ENCODE measurements around the gene MBOAT1.
A peak's percentile ranks its signal among the peaks of the same experiment; 100 is the strongest.

The MBOAT1 gene

GRCh38 chr6:20217324-20217855 is 5.1 kb upstream of the MBOAT1 start:
- no peaks in the 10 kb centered on the region for H3K9me3 Mint-ChIP-seq
- H3K27me3 Mint-ChIP-seq, result no peaks in the 10 kb centered on the region
- H3K4me1 Mint-ChIP-seq, result peaks cover 9% of the 10 kb centered on the region
- no peaks in the 10 kb centered on the region for H3K36me3 Mint-ChIP-seq
- H3K4me3 Mint-ChIP-seq, result no peak overlapping the region
- H3K27ac Mint-ChIP-seq, result no peak overlapping the region

DNA sequence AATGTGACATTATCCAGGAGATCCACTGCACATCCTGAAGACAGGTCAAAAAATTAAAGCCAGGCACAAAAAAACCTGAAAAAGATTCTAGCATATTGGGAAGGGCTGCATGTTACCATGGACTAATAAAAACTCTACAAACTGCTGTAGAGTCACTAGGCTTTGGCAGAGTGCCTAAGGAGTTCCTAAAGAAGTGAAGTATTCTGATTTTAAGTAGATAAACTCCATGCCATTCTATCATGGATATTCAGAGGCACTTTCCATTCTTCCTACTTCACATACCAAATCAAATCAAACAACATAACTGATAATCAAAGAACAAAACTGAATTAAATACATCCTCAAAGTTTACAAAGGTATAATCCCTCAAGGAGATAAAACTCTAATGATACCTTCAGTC is 3.0 kb upstream of the MBOAT1 start:
- H3K36me3 Mint-ChIP-seq, result no peaks in the 10 kb centered on the region
- H3K4me1 Mint-ChIP-seq, result peaks cover 22% of the 10 kb centered on the region
- H3K27ac Mint-ChIP-seq, result no peak overlapping the region
- H3K4me3 Mint-ChIP-seq, result no peak overlapping the region
- H3K27me3 Mint-ChIP-seq, result no peaks in the 10 kb centered on the region
- no peaks in the 10 kb centered on the region for H3K9me3 Mint-ChIP-seq

DNA sequence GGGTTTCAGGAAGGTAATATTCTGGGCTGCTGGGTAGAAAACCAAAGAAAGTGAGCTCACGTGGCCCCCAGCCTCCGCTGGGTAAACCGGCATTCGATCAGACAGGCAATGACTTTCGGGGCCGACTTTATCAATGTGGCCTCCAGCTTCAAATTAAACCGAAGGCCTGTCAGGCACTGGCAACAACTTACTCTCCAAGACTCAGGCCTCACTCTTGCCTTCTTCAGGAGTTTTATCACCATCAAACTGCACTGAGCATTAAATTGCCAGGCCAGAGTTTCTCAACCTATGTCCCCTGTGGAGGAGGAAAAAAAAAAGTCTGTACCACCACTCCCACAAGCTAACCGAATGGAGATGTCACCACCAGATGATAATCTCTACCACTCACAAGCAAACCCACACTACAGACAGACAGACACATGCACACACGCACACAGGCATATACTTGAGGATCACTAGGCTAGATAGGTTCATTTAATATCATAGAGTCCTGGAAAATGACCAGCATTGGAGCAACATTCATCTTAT is 1.1 kb upstream of the MBOAT1 start:
- peak overlapping the region; percentile 66 for H3K27ac Mint-ChIP-seq
- H3K36me3 Mint-ChIP-seq, result no peaks in the 10 kb centered on the region
- H3K9me3 Mint-ChIP-seq, result no peaks in the 10 kb centered on the region
- no peaks in the 10 kb centered on the region for H3K27me3 Mint-ChIP-seq
- H3K4me3 Mint-ChIP-seq, result peak overlapping the region; percentile 92
- peaks cover 33% of the 10 kb centered on the region for H3K4me1 Mint-ChIP-seq

GRCh38 chr6:20211941-20212391 is 303 bp downstream of the MBOAT1 start:
- Mint-ChIP-seq H3K9me3 (no peaks in the 10 kb centered on the region), H3K4me1 (peaks cover 37% of the 10 kb centered on the region), H3K36me3 (no peaks in the 10 kb centered on the region), H3K27me3 (no peaks in the 10 kb centered on the region), H3K4me3 (peak overlapping the region; percentile 92), H3K27ac (peak overlapping the region; percentile 86)

DNA sequence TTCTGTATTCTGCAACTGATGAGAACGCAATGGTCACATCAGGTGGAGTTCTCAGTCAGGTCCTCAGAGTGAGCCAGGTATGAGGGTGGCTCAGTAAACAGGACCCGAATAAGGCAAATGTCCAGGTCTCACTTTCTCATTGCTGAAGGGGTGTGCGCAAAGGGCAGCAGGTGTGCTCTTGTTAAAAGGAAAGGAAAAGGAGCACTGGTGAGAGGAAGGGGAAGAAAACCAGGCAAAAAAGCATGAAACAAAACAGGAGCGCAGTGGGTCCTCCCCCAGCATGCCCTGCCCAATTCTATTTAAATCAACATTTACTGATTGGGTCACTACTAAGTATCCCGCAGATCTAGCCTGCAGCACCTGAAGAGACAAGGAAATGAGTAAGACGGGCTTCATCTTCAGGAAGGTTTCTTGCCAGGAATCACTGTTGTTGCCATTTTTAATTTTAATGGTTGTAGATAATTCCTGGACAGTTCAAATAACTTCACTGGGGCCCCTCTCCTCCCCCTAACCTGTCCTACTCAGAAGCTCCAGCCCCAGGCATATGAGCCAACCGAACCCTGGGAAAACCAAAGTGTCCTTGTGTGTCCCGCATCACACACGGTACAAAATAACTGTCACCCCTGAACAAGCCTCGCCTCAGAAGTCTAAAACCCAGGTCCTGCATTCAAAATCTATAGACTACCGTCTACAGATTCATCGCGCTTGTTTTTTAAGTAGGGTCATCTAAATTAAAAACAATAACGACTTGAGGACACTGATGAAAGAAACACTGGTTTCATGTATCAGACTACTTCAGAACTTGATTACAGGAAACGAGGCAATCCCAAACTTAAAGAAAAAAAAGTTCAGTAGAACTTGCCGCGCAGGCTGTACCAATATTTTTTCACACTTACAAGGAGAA is 980 bp downstream of the MBOAT1 start:
- no peaks in the 10 kb centered on the region for H3K27me3 Mint-ChIP-seq
- H3K4me3 Mint-ChIP-seq, result peak overlapping the region; percentile 92
- H3K4me1 Mint-ChIP-seq, result peaks cover 44% of the 10 kb centered on the region
- no peaks in the 10 kb centered on the region for H3K36me3 Mint-ChIP-seq
- peak overlapping the region; percentile 86 for H3K27ac Mint-ChIP-seq
- no peaks in the 10 kb centered on the region for H3K9me3 Mint-ChIP-seq

DNA sequence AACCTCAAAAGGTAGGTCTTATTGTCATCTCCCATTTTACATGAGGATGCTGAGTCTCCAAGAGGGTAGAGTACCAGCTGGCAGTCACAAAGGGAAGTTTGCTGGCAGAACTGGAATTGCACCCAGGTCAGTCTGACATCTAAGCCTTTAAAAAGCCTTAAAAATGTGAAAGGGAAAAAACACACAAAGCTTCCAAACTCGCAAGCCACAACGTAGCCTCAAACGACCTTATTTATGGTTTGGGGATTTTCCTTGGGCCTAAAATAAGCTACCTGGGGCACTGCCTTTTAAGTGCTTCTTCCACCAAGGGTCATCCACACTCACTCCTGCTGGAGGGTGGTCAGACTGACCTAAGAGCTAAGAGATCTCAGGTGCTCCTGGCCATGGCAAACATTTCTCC is 2.1 kb downstream of the MBOAT1 start:
- Mint-ChIP-seq H3K27me3 (no peaks in the 10 kb centered on the region), H3K9me3 (no peaks in the 10 kb centered on the region), H3K36me3 (no peaks in the 10 kb centered on the region), H3K27ac (peak overlapping the region; percentile 63), H3K4me3 (no peak overlapping the region), H3K4me1 (peaks cover 55% of the 10 kb centered on the region)

- peak overlapping the region; percentile 66 for H3K27ac Mint-ChIP-seq
- H3K9me3 Mint-ChIP-seq, result no peaks in the 10 kb centered on the region
- peaks cover 63% of the 10 kb centered on the region for H3K4me1 Mint-ChIP-seq
- no peaks in the 10 kb centered on the region for H3K36me3 Mint-ChIP-seq
- H3K4me3 Mint-ChIP-seq, result no peak overlapping the region
- no peaks in the 10 kb centered on the region for H3K27me3 Mint-ChIP-seq
These were observed 3.4 kb downstream of the MBOAT1 start for GRCh38 chr6:20208687-20209378.

DNA sequence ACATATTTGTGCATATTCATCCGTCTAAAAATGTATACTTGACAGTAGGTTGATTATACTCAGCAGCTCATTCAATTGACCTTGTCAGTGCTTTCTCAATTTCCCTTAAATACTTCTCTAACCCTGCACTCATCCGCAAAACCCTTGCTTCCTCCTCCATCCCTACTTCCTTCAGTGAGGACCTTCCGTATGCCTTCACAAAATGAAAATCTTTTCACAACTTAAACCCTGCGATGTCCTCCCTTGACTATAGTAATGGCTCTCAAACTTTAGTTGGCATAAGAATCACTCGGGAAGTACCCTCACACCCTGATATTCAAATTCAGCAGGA is 5.2 kb downstream of the MBOAT1 start:
- no peaks in the 10 kb centered on the region for H3K36me3 Mint-ChIP-seq
- H3K27me3 Mint-ChIP-seq, result no peaks in the 10 kb centered on the region
- H3K27ac Mint-ChIP-seq, result peak overlapping the region; percentile 89
- H3K4me3 Mint-ChIP-seq, result peak overlapping the region; percentile 78
- H3K4me1 Mint-ChIP-seq, result peaks cover 64% of the 10 kb centered on the region
- H3K9me3 Mint-ChIP-seq, result no peaks in the 10 kb centered on the region

DNA sequence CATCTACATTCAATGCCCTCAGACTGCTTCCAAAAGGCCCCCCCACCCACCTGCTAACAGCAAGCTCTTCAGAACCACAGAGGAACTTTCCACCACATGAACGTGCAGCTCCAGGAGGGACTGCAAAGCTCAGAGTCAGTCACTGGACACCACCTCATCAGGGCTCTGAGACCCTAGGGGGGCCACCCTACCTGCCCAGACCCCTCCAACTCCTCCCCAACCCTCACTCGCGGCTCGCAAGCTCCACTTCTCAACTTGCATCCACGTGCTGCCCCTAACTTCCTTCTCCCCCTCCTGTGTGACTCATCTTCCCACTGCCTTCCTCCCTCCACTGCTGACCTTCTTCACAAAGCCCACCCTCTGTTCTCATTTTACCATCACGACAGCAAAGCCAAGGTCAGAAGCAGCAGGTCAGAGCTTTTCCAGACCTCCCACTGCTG is 6.5 kb downstream of the MBOAT1 start:
- Mint-ChIP-seq H3K27ac (peak overlapping the region; percentile 71), H3K4me3 (no peak overlapping the region), H3K9me3 (no peaks in the 10 kb centered on the region), H3K27me3 (no peaks in the 10 kb centered on the region), H3K36me3 (no peaks in the 10 kb centered on the region), H3K4me1 (peaks cover 58% of the 10 kb centered on the region)

GRCh38 chr6:20204512-20204894 is 7.8 kb downstream of the MBOAT1 start:
- peaks cover 53% of the 10 kb centered on the region for H3K4me1 Mint-ChIP-seq

GRCh38 chr6:20203561-20204511 is 8.4 kb downstream of the MBOAT1 start:
- Mint-ChIP-seq H3K36me3 (peaks cover 1% of the 10 kb centered on the region), H3K27ac (peak overlapping the region; percentile 8), H3K9me3 (no peaks in the 10 kb centered on the region), H3K4me3 (no peak overlapping the region), H3K27me3 (no peaks in the 10 kb centered on the region), H3K4me1 (peaks cover 47% of the 10 kb centered on the region)

More at GRCh38 chr6:20204512-20204894, 7.8 kb downstream of the MBOAT1 start:
- no peak overlapping the region for H3K27ac Mint-ChIP-seq
- no peaks in the 10 kb centered on the region for H3K36me3 Mint-ChIP-seq
- no peak overlapping the region for H3K4me3 Mint-ChIP-seq
- H3K27me3 Mint-ChIP-seq, result no peaks in the 10 kb centered on the region
- no peaks in the 10 kb centered on the region for H3K9me3 Mint-ChIP-seq

- H3K9me3 Mint-ChIP-seq, result no peaks in the 10 kb centered on the region
- peaks cover 47% of the 10 kb centered on the region for H3K4me1 Mint-ChIP-seq
- peak overlapping the region; percentile 41 for H3K4me3 Mint-ChIP-seq
- H3K36me3 Mint-ChIP-seq, result peaks cover 6% of the 10 kb centered on the region
- H3K27me3 Mint-ChIP-seq, result no peaks in the 10 kb centered on the region
- no peak overlapping the region for H3K27ac Mint-ChIP-seq
These were observed 9.5 kb downstream of the MBOAT1 start for GRCh38 chr6:20202699-20203302.

DNA sequence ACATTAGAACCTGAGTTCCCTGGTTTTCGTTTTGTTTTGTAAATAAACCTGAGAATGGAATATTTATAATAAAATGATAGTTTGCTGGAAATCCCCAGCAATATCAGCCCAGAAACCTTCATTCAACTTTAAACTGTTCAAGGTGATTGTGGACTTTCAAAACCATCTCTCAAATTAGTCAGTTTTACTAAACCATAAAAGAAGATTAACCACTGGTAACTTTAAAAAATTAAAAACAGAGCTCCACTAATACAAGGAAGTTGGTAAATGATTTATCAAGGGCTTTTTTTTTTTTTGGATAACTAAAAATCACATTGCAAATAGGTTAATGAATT is 10.0 kb downstream of the MBOAT1 start:
- H3K36me3 Mint-ChIP-seq, result peaks cover 6% of the 10 kb centered on the region
- H3K4me1 Mint-ChIP-seq, result peaks cover 46% of the 10 kb centered on the region

DNA sequence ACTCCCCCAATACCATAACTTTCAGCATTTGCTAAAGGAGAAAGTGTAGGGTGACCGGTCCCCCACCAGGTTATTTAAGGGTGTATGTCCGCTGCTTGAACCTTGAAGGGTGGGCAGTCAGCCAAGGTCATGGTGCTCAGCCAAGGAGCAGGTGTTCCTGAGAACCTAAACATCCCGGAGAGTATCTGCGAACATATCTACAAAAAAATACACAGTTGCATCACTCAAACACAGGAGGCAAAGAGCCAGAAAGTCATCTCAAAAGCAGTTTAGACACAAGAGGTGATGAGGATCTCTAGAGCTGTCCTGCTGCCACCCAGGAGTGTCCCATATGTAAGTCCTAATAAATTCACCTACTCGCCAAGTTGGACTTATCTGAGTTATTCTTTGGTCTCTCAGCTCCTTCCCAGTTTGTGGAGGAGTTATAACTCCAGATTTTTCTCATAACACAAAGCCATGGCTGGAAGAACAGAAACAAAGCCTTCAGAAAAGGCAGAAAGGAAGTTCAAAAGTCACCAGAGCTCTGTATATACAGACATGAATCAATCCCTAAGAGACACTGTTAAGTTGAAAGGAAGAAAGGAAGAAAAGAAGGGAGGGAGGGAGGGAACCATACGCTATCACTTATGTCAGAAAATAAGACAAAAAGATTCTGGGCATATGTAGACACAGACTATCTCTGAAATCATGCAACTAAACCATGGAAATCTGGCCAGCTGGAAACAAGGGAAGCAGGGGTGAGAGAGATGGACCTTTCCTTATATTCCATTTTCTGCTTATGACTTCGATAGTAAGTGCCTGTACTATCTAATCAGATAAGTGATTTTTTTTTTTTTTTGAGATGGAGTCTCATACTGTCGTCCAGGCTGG is 11.3 kb downstream of the MBOAT1 start:
- no peak overlapping the region for H3K27ac Mint-ChIP-seq
- no peaks in the 10 kb centered on the region for H3K9me3 Mint-ChIP-seq
- peaks cover 33% of the 10 kb centered on the region for H3K4me1 Mint-ChIP-seq
- peaks cover 6% of the 10 kb centered on the region for H3K36me3 Mint-ChIP-seq
- H3K27me3 Mint-ChIP-seq, result no peaks in the 10 kb centered on the region
- no peak overlapping the region for H3K4me3 Mint-ChIP-seq

More for the DNA sequence above, 10.0 kb downstream of the MBOAT1 start:
- no peak overlapping the region for H3K27ac Mint-ChIP-seq
- no peak overlapping the region for H3K4me3 Mint-ChIP-seq
- no peaks in the 10 kb centered on the region for H3K27me3 Mint-ChIP-seq
- H3K9me3 Mint-ChIP-seq, result no peaks in the 10 kb centered on the region
